ENCODE measurements around the gene TMBIM6.
"Not testable (repeated sequence)": the region's sequence is repeated elsewhere in the genome, so short reads cannot be mapped to it uniquely, and the experiment has no call there.

Gene TMBIM6

DNA sequence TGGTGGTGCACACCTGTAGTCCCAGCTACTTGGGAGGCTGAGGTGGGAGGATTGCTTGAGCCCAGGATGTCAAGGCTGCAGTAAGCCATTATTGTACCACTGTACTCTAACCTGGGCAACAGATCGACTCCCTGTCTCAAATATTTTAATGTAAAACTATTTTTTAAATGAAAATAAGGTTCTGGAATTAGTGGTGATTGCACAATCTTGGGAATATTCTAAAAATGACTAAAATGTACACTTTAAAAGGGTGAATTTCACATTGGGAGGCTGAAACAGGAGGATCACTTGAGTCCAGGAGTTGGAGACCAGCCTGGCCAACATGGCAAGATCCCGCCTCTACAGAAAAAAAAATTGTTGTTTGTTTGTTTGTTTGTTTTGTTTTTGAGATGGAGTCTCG is 12.9 kb upstream of the TMBIM6 start:
- no peak for DNase-seq (ENCODE audit: low spot score)

DNA sequence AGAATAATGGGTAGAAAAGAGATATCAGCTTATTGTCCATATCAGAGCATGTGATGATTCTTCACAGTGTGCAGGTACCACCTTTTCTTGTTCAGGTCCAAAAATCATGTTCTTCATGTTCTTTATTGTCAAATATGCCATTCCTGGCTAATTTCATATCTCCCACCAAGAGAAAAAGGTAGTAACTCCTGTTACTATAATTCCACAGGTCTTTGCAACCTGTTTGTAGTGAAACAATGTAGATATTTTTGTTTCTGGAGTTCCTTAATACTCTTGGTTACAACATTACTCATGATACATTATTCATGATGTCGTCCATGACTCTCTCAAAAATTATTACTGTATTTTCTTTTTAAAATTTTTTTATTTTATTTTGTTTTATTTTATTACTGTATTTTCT is 11.3 kb upstream of the TMBIM6 start:
- DNase-seq (ENCODE audit: low spot score) = no peak

DNA sequence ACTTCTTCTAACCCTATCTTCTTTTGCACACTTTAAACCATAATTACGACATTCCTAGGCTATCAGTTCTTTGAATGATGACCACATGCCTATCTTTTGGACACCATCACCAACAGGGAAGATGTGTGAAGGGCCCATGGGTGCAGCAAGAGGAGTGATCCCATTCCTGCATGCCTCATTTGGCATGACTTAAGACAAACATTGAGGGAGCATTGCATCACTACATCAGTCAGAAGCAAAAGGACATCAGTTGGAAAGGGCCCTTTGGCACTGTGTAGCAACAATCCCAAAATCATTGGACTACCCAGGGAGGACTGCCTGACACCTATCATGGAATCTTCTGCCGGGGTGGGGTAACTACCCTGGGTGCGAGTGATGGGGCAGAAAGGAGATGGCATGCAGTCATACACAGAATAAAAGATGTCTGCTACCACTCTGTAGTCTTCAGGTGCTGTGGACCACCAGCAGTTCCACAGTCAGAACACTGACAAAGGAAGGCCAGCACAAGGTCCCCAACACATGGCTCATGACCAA is 10.7 kb upstream of the TMBIM6 start:
- peak; percentile 8 for DNase-seq (ENCODE audit: low spot score)

DNA sequence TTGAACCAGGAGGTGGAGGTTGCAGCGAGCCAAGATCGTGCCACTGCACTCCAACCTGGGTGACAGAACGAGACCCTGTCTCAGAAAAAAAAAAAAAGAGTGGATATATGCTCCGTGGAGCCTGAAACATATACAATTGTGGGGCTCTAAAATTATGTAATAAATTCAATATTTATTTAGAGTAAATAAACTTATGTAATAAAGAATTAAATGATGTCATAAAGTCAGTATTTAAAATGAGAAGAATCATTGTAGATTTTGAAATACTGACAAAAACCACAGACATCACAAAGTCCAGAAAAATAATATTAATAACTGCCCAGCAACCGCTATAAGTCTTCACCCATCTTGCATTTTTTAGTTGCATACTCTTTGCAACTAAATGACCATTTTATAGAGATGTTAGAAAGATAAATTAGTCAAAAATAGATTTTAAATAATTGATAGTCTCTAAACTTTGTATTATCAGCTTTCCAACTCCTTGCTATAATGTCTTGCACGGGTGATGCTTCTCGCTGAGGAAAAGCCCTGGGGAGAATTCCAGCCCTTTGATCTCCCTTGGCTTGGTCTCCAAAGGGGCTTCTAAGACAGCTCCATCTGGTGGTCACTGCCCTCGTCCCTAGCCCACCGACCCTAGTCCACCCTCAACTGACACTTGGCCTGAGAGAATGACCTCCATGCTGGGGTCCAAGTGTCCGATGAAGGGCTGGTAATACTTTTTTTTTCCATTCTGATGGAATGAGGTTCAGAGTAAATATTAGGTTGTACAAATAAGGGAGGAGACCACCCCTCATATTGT is 7.9 kb upstream of the TMBIM6 start:
- no peak for DNase-seq (ENCODE audit: low spot score)

DNA sequence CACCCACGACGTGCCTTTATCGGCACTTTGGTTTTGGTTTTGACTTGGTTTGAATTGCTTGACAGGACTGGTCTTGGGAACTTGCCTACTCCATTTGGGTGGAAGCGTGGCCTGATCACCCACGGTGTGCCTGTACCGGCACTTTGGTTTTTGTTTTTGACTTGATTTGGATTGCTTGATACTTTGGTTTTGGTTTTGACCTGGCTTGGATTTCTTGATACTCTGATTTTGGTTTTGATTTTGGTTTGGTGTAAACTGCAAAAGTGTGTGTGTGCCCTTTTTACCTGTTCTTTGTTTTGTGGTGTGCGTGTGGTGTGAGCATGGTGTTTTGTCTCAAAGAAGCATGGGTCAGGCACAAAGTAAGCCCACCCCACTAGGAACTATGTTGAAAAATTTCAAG is 6.5 kb upstream of the TMBIM6 start:
- not testable (repeated sequence) for DNase-seq (ENCODE audit: low spot score)

DNA sequence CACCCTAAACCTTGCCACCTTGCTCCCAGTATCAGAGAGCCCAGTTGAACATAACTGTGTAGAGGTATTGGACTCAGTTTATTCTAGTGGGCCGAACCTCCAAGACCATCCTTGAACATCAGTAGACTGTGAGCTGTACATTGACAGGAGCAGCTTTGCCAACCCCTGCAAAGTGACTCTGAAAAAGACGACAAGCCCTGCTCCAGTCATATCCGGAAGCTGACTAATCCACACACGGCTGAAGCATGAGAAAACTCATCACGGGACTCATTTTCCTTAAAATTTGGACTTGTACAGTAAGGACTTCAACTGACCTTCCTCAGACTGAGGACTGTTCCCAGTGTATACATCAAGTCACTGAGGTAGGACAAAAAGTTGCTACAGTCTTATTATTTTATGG is 2.6 kb upstream of the TMBIM6 start:
- peak; percentile 17 for DNase-seq (ENCODE audit: low spot score)

DNA sequence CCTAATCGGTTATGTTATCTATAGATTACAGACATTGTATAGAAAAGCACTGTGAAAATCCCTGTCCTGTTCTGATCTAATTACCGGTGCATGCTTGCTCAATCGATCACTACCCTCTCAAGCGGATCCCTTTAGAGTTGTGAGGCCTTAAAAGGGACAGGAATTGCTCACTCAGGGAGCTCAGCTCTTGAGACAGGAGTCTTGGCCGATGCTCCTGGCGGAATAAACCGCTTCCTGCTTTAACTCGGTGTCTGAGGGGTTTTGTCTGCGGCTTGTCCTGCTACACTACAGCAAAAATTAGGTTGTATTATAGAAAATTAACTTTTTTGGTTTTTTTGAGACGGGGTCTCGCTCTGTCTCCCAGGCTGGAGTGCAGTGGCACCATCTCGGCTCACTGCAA is 1.1 kb upstream of the TMBIM6 start:
- not testable (repeated sequence) for DNase-seq (ENCODE audit: low spot score)

DNA sequence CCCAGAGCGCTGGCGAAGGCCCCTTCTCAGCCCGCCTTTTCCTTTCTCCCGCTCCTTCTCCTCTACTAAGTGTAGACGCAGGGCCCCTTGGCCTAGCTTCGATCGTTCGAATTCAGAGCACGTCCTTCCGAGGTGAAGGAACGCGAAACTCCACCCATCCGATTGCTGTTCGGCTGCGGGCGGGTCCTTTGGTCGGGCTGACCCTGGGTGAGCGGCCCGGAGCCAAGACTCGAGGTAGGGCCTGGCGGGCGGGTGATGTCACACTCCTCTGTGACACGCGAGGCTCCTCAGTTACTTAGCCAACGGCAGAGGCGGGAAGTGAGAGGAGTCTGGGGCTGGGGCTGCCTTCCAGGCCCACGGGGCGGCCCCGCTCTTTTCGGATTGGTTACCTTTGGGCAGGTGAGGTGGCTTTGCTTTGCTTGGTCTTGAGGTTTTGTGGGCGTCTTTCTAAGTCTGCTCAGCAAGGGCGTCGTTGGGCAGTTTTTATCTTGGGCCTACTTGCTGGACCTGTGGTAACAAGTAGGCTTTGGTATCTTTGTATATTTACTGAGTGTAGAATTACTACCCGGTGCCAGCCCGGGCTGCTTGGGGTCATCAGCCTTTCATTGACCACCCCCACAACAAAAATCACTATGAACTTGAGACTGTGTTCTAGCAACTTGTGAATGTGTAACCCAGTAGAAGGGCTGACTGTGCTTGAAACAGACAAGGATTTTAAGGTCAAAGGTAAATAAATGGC is 694 bp downstream of the TMBIM6 start:
- DNase-seq (ENCODE audit: low spot score) = peak; percentile 86

DNA sequence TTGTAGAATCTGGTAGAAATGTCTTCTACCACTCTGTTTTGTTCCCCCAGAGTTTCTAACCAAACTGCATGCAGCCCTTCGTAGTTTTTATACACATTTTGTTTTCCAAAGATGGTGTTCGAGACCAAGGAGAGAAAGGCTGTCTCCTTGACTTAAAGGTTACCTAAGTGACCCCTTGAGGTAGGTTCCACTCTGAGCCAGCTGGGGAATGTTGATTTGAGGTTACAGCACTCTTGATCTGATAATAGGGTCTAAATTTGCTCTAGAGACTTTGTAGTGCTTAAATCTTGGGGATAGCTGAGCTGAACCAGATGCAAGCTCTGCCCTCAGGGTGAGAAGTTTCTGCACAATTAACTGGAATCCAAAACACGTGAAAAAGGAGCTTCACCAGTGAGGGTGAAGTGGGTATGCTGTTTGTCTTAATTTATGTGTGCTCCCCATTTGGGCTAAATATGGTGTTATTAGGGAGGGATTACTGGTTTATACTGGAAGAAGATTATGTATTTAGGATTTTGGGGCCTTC is 3.1 kb downstream of the TMBIM6 start:
- DNase-seq (ENCODE audit: low spot score) = no peak

DNA sequence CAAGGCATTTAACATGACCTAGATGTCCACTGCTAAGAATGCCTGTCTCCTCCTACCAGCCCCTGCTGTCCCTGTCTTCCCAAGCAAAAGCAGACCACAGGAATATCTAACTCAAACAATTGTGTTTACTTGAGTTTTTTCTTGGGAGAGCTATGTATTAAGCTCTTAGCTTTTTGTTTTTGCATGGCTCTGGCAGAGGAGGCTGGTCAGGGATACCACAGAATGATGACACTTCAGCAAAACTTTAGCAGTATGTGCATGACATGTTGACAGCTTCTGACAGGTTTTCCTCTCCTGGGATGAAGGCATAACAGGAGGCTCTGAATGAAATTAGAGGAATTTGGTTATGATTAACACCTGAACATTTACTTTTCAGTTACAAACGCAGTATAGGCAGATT is 6.9 kb downstream of the TMBIM6 start:
- DNase-seq (ENCODE audit: low spot score) = no peak

DNA sequence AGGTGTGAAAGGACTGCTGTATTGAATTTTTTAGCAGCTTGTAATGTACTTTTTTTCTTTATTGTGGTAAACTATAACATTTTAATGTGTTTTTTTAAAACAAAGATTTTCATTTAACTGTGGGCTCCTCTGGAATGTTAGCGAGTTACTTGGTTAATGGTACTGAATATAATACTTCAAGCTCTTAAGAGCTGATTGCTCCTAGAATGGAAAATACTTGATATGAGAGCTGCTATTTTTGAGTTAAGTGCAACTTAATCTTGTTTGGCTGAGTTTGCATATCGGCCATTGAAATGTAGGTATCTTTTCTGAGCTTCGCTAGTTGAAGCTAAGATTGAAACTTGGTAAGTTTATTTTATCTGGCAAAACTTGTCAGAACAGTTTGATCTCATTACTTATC is 7.4 kb downstream of the TMBIM6 start:
- DNase-seq (ENCODE audit: low spot score) = no peak

DNA sequence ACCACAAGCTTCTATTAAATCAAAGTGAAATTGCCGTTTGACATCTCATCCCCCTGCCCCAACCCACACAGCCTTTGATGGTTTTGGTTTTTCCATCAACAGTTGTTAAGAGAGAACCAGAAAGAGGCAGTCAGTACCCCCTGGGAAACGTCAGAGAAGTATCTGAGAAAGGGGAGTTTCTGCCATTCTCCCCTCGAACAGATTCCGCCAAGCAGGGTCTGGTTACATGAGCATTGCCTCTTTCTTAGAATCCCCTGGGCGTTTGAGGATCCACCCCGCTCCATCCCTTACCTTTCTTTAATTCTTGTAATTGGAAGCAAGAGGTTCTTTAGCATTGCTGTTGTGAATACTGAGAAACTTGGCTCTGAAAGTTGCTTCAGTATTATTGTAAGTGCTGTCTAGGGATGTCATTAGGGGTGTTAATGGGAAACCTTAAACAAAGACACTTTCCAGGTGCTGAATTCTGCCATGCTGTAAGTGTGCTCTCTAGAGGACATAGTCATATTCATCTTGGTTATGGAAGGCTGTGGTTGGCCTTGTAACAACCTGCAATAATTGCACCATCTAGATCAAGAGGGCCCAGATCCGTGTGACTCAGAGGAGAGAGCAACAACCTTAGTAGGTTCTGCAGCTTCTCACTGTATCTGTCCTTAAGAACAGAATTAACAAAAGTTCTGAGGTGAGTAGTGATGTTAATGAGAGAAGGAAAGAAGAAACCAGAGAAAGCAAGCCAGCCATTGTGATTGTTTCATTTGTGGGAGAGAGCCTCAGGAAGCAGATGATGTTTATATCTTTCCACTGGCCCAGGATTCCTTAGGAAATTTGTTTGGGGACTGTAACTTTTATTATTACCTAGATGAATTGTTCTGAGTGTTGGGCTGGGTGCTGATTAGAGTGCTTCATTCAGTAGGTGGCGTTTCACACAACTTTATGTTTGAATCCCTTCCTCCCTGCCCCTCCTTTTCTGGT is 9.0 kb downstream of the TMBIM6 start:
- peak; percentile 38 for DNase-seq (ENCODE audit: low spot score)

DNA sequence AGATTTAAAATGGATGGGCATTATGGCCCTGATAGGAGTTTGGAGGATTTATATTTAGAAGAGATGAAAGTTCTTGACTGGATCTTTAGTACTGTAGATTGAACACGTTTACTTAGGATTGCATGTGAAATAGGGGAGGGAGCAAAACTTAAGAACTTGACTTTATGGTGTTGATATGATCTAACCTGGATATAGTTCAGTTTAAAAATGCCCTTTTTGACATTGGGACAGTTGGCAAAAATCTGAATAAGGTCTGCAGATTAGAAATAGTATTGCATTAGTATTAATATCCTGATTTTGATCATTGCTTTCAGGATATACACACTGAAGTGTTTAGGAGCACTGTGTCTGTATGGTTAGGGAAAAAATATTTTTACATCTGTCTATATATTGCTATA is 9.6 kb downstream of the TMBIM6 start:
- DNase-seq (ENCODE audit: low spot score) = no peak

DNA sequence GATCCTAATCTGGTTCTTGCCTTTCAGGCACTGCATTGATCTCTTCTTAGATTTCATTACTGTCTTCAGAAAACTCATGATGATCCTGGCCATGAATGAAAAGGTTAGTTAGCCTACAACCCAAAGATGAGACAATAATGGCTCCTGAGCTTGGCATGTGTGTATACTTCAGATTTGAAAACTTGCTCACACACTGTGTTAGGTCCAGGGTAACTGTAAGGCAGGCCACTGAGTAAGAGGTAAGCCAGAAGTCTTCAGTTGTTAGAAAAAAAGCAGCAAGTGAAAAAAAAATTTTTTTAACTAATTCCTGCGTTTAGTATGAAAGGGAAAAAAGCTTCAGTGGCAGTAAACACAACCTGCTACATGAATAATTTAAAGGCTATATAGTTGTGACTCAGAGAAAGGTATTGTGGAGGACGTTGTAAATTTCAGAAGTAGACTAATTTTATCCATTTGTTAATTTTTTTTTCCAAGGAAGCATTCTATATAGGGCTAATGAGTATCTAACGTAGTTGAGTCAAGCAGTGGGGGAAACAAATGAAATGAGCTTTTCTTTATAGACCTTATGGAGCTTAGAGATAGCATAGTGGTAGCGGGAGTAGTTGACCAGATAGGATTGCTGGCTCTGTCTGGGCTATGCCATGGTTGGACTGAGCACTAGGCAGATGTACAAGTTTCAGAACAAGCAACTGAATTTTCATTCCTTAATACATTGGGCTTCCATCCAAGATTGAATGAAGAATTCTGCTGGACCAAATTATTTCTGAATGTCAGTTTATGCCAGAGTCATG is 20.5 kb downstream of the TMBIM6 start:
- DNase-seq (ENCODE audit: low spot score) = no peak

DNA sequence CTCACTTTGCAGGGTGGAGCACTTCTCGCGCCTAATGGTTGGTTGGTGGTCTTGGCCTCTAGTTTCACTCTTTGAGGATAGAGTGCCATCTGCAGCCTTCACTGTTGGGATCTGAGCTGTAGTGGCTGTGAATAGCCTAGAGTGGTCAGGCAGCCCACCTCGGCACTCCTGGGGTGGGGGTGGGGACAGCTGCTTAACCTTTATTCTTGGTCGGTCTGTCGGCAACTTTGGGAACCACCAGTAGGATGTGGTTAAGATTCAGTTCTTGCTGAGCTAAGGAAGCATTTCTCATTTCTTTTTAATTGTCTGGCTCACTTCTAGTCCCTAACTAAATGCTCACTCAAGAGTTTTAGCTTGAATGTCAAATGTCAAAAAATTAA is 21.1 kb downstream of the TMBIM6 start:
- no peak for DNase-seq (ENCODE audit: low spot score)

DNA sequence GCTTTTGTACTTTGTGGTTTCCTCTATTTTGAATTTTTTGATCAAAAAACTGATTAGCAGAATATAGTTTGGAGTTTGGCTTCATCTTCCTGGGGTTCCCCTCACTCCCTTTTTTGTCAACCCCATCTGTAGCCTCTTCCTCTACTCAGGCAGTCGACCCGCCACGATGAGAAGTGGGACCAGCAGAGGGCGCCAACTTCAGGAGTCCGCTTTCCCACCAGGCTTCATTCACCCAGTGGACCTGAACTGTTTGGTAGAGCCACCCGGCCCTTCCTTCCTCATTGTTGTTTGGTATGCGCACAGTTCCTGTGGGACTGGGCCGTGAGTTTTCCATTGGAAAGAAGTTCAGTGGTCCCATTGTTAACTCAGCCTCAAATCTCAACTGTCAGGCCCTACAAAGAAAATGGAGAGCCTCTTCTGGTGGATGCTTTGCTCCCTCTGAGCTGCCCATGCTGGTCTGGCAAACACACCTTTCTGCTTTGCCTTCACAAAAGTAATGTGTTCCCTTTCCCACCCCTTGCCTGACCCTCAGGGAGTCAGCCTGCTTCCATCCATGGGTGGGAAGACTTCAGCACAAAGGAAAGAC is 21.7 kb downstream of the TMBIM6 start:
- peak; percentile 76 for DNase-seq (ENCODE audit: low spot score)

DNA sequence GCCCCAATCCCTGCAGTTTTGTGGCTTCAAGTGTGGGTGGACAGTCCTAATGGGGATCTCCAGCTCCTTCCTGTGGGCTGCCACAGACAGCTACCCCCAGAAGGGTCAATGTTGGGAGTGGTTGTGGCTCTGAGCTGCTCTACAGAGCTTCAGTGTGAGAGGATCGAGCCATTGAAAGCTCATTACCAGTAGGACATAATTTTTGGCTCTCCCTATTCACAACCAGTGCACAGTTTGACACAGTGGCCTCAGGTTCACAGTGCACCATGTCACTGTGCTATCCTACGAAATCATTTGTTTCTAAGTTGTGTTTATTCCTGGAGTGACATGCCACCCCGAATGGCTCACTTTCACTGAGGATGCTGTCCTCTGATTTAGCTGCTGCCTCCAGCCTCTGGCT is 22.8 kb downstream of the TMBIM6 start:
- no peak for DNase-seq (ENCODE audit: low spot score)

DNA sequence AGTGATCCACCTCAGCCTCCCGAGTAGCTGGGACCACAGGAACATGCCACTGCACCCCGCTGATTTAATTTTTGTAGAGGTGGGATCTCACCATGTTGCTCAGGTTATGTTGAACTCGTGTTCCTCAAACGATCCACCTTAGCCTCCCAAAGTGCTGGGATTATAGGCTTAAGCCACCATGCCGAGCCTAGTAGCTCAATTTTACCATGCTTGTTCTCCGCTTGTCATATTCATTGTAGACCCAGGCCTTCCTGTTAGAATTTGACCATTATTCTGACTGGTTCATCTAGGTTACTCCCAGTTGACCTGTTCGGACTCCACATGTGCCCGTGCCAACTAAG is 24.7 kb downstream of the TMBIM6 start:
- DNase-seq (ENCODE audit: low spot score) = no peak

DNA sequence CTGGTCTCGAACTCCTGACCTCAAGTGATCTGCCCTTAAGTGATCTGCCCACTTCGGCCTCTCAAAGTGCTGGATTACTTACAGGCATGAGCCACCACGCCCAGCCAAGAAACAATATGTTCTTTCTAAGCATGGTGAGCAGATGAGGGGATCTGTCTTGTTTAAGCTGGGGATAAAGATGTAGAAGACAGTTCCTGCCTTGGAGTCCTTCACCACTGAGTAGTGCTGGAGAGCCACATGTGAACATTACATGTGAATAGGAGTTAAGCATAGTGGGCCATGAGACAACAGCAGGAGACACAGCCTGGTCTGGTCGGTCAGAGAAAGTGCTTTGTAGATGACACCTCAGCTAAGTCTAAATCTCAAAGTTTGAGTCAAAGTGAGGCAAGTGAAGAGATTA is 26.0 kb downstream of the TMBIM6 start:
- DNase-seq (ENCODE audit: low spot score) = no peak

DNA sequence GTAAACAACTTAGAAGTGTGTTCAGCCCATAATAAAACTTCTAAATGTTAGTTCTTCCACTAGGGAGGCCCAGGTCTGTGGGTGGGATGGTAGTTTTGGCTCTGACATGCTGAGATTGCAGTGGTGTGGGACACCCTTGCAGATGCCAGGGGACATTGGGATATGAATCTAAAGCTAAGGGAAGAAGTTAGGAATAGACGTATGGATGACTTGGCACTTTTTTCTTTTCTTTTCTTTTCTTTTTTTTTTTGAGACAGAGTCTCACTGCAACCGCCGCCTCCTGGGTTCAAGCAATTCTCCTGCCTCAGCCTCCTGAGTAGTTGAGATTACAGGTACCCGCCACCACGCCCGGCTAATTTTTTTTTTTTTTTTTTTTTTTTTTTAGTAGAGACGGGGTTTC is 31.7 kb downstream of the TMBIM6 start:
- not testable (repeated sequence) for DNase-seq (ENCODE audit: low spot score)

DNA sequence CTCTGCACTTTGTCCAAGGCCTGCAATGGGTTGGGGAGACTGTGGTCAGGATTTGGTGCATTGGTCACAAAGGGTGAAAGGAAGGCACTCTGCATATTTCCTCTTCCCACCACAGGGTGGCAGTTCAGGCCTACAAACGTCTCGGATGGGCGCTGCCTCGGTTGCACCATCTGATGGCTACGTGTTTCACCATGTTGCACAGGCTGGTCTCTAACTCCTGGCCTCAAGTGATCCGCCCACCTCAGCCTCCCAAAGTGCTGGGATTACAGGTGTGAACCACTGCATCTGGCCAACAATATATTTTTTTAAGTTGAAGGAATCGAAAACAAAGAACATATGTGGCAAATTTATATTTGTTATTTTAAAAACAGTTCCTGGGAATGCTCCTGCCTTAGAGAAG is 35.1 kb downstream of the TMBIM6 start:
- DNase-seq (ENCODE audit: low spot score) = peak; percentile 91

All from GM03348 (cell line).